ELF-1 (cell line): ENCODE results near the gene HKDC1.
"Not testable (repeated sequence)": the region's sequence is repeated elsewhere in the genome, so short reads cannot be mapped to it uniquely, and the experiment has no call there.

Experiments
- DNase-seq: peaks from one replicate; pipeline ENCODE4 v3.0.0-alpha.2; 2016; ENCODE audit warnings: low read depth, low spot score

HKDC1 gene

GRCh38 chr10:69276503-69276902 lies 56.4 kb downstream of the HKDC1 start:
- DNase-seq = no peak

GRCh38 chr10:69278446-69278963 lies 58.4 kb downstream of the HKDC1 start, which contains the start of gene HK1:
Gene HK1, plus strand, starts transcription at chr10:69278496.
- peak; percentile 90 for DNase-seq

- DNase-seq = no peak
These were observed 59.0 kb downstream of the HKDC1 start for GRCh38 chr10:69279110-69279509.

- DNase-seq = no peak
These were observed 61.6 kb downstream of the HKDC1 start for GRCh38 chr10:69281507-69282413.

- not testable (repeated sequence) for DNase-seq
These were observed 64.3 kb downstream of the HKDC1 start for GRCh38 chr10:69284402-69284801.

GRCh38 chr10:69285699-69286098 lies 65.6 kb downstream of the HKDC1 start:
- peak; percentile 72 for DNase-seq

- no peak for DNase-seq
These were observed 67.0 kb downstream of the HKDC1 start for GRCh38 chr10:69287181-69287580.

- DNase-seq = no peak
These were observed 70.9 kb downstream of the HKDC1 start for GRCh38 chr10:69290993-69291392.

- no peak for DNase-seq
These were observed 72.3 kb downstream of the HKDC1 start for GRCh38 chr10:69292459-69292858.

GRCh38 chr10:69295027-69295636 lies 75.0 kb downstream of the HKDC1 start:
- no peak for DNase-seq

GRCh38 chr10:69303632-69304051 lies 83.5 kb downstream of the HKDC1 start:
- no peak for DNase-seq

GRCh38 chr10:69306421-69306820 lies 86.3 kb downstream of the HKDC1 start:
- DNase-seq = no peak

- DNase-seq = no peak
These were observed 87.3 kb downstream of the HKDC1 start for GRCh38 chr10:69307434-69307833.

- DNase-seq = not testable (repeated sequence)
These were observed 88.2 kb downstream of the HKDC1 start for GRCh38 chr10:69308304-69308703.

- no peak for DNase-seq
These were observed 91.2 kb downstream of the HKDC1 start for GRCh38 chr10:69311309-69311708.

GRCh38 chr10:69312528-69312927 lies 92.4 kb downstream of the HKDC1 start:
- peak; percentile 70 for DNase-seq

- no peak for DNase-seq
These were observed 95.0 kb downstream of the HKDC1 start for GRCh38 chr10:69315100-69315542.

GRCh38 chr10:69315610-69316312 lies 95.6 kb downstream of the HKDC1 start:
- no peak for DNase-seq

- peak; percentile 62 for DNase-seq
These were observed 96.4 kb downstream of the HKDC1 start for GRCh38 chr10:69316313-69317059.
